HCT116 (cell line): ENCODE results near the gene HOXB13. TPM values are rescaled to one million over a fixed set of nuclear protein-coding genes. Genes with fewer than 3 reads are reported as not detected.

Experiments used
- ATAC-seq: fragments of 200-7000 bp; cut with Tn5 transposase; 2 replicates; pipeline ENCODE4 v1.9.1; 2020; ENCODE audit warnings: mild to moderate bottlenecking, moderate library complexity
- BruUV-seq: library from RNA; stranded (reverse); fragments of 400-500 nt; replicated peaks from 2 replicates; lab custom pipeline; 2021; lab: Mats Ljungman, UMichigan
- CTCF ChIA-PET: fragments of 300-600 bp; sonication (Branson Sonifier 250); formaldehyde crosslinking; loops from one replicate; lab custom pipeline; 2021; ENCODE audit warnings: antibody characterized with exemption; lab: Charles Lee
- POLR2A ChIA-PET: fragments of 300-600, 350-600 bp; sonication (Branson Sonifier 250); formaldehyde crosslinking; loops from one replicate; lab custom pipeline; 2021; ENCODE audit warnings: antibody characterized with exemption; lab: Charles Lee
- RAD21 ChIA-PET, 2 experiments: fragments of 300-600 bp; sonication (Branson Sonifier 250); formaldehyde crosslinking; loops; one replicate each; lab custom pipeline; 2023; ENCODE audit warnings: low total read pairs in 2 of 2; ENCODE audit not compliant: uncharacterized antibody in 2 of 2, unreplicated experiment in 2 of 2, low non-redundant PET in 1 of 2; lab: Charles Lee
- DNase-seq: peaks from one replicate; pipeline ENCODE4 v3.0.0-alpha.2; 2010; ENCODE audit warnings: low read depth, low spot score
- H2AFZ ChIP-seq: fragments of 200-600 bp; shearing (Covaris generic), sonication (generic); 2 replicates; pipeline ENCODE4 v1.6.1; 2017; ENCODE audit warnings: low read depth, mixed run types, mixed read lengths, antibody characterized with exemption, low read length; ENCODE audit not compliant: poor library complexity, severe bottlenecking
- H3K27ac ChIP-seq: 2 replicates; pipeline ENCODE4 v1.5.1; 2012; ENCODE audit warnings: low read depth, low read length
- H3K27me3 ChIP-seq: fragments of 200-600 bp; sonication (generic); 2 replicates; pipeline ENCODE4 v1.6.1; 2016; ENCODE audit warnings: mixed run types, low read length, mixed read lengths; ENCODE audit not compliant: insufficient read depth
- H3K36me3 ChIP-seq, 2 experiments: fragments of 200-500 bp in 1 of 2; fragments of 200-600 bp in 1 of 2; sonication (Bioruptor generic) in 1 of 2; sonication (generic) in 1 of 2; 2 replicates each; pipeline versions ENCODE4 v1.5.1 to v1.6.1; 2014 to 2016; ENCODE audit warnings: low read length in 2 of 2, inconsistent platforms in 1 of 2, mixed read lengths in 1 of 2, mixed run types in 1 of 2; ENCODE audit not compliant: insufficient read depth in 2 of 2, control insufficient read depth in 1 of 2
- H3K4me1 ChIP-seq, 2 experiments: fragments of 200-600 bp in 1 of 2; sonication (generic) in 1 of 2; 2 replicates each; pipeline versions ENCODE4 v1.5.1 to v1.6.1; 2012 to 2017; ENCODE audit warnings: low read length in 2 of 2, inconsistent platforms in 1 of 2, mild to moderate bottlenecking in 1 of 2, mixed read lengths in 1 of 2, mixed run types in 1 of 2, moderate library complexity in 1 of 2; ENCODE audit not compliant: insufficient read depth in 2 of 2, control insufficient read depth in 1 of 2
- H3K4me2 ChIP-seq: fragments of 200-600 bp; sonication (generic); 2 replicates; pipeline ENCODE4 v1.6.1; 2017; ENCODE audit warnings: mixed run types, low read length, mixed read lengths
- H3K4me3 ChIP-seq, 2 experiments: fragments of 200-600 bp in 1 of 2; sonication (generic) in 1 of 2; replicated peaks in 1 of 2; 2 replicates each; pipeline ENCODE4 v1.5.1; 2011 to 2016; ENCODE audit warnings: low read length in 2 of 2, control low read depth in 1 of 2, low read depth in 1 of 2, mild to moderate bottlenecking in 1 of 2, mixed read lengths in 1 of 2, mixed run types in 1 of 2
- H3K79me2 ChIP-seq: fragments of 200-600 bp; sonication (generic); 2 replicates; pipeline ENCODE4 v1.6.1; 2017; ENCODE audit warnings: mild to moderate bottlenecking, mixed run types, low read length, moderate library complexity, mixed read lengths; ENCODE audit not compliant: insufficient read depth
- H3K9ac ChIP-seq: fragments of 200-600 bp; sonication (generic); 2 replicates; pipeline ENCODE4 v1.6.1; 2016; ENCODE audit warnings: low read length, mixed read lengths
- H3K9me2 ChIP-seq: fragments of 200-600 bp; sonication (generic), shearing (Covaris generic); 2 replicates; pipeline ENCODE4 v1.6.1; 2017; ENCODE audit warnings: mixed run types, mild to moderate bottlenecking, moderate library complexity; ENCODE audit not compliant: insufficient read depth
- H3K9me3 ChIP-seq, 2 experiments: fragments of 200-500 bp in 1 of 2; fragments of 200-600 bp in 1 of 2; sonication (Bioruptor generic) in 1 of 2; sonication (generic) in 1 of 2; 2 replicates each; pipeline ENCODE4 v1.6.1; 2014 to 2017; ENCODE audit warnings: low read length in 2 of 2, mixed read lengths in 2 of 2, inconsistent platforms in 1 of 2, low read depth in 1 of 2, mild to moderate bottlenecking in 1 of 2, mixed run types in 1 of 2, moderate library complexity in 1 of 2; ENCODE audit not compliant: control insufficient read depth in 1 of 2, insufficient read depth in 1 of 2
- H4K20me1 ChIP-seq: fragments of 200-600 bp; sonication (generic), shearing (Covaris generic); 2 replicates; pipeline ENCODE4 v1.6.1; 2017; ENCODE audit warnings: mixed run types, mild to moderate bottlenecking, moderate library complexity; ENCODE audit not compliant: insufficient read depth
- CTCF ChIP-seq, 3 experiments: fragments of 200-600 bp in 1 of 3; sonication (generic) in 1 of 3; IDR thresholded peaks in 2 of 3; conservative IDR thresholded peaks in 1 of 3; 2 replicates each; pipeline ENCODE4 v1.5.1; 2012 to 2017; ENCODE audit warnings: low read depth in 2 of 3, low read length in 2 of 3, antibody characterized with exemption in 1 of 3, borderline replicate concordance in 1 of 3, control low read depth in 1 of 3, mild to moderate bottlenecking in 1 of 3, mixed read lengths in 1 of 3, mixed run types in 1 of 3, moderate library complexity in 1 of 3; ENCODE audit not compliant: insufficient read depth in 1 of 3
- EZH2phosphoT487 ChIP-seq: fragments of 200-600 bp; IDR thresholded peaks from 2 replicates; pipeline ENCODE4 v1.6.1; 2018; ENCODE audit warnings: antibody characterized with exemption, borderline replicate concordance
- POLR2A ChIP-seq: IDR thresholded peaks from 2 replicates; pipeline ENCODE4 v1.7.0; 2011; ENCODE audit warnings: borderline replicate concordance; ENCODE audit not compliant: insufficient read depth, insufficient read length; ENCODE audit errors: extremely low read depth
- POLR2AphosphoS5 ChIP-seq: IDR thresholded peaks from 2 replicates; pipeline ENCODE4 v1.6.1; 2011; ENCODE audit warnings: mild to moderate bottlenecking, low read depth, low read length, moderate library complexity
- RAD21 ChIP-seq: IDR thresholded peaks from 2 replicates; pipeline ENCODE4 v1.6.1; 2012; ENCODE audit warnings: low read depth, mild to moderate bottlenecking
- TCF7L2 ChIP-seq: IDR thresholded peaks from 2 replicates; pipeline ENCODE4 v1.7.0; 2011; ENCODE audit warnings: borderline replicate concordance, inconsistent platforms; ENCODE audit not compliant: insufficient read depth, insufficient read length; ENCODE audit errors: extremely low read depth
- intact Hi-C: fragments of 100-400 bp; cut with micrococcal nuclease; formaldehyde crosslinking; loops from 2 replicates; pipeline ENCODE4 v1.10.0; 2022
- total RNA-seq: library from RNA; stranded (reverse); gene quantifications from one replicate; pipeline ENCODE4 v1.2.1, GENCODE V29; 2021; ENCODE audit not compliant: unreplicated experiment

The HOXB13 gene
- total RNA-seq, 1 experiment from 2014 or later: 7.8 TPM

- Histone ChIP-seq H4K20me1 (no peaks in the 10 kb centered on the region), H3K36me3 (no peaks in the 10 kb centered on the region), H3K4me3 (no peak overlapping the region), H2AFZ (no peak overlapping the region), H3K9me2 (no peaks in the 10 kb centered on the region), H3K4me2 (peak overlapping the region; percentile 48; the same call in 1 of the 2 replicates), H3K9me3 (no peaks in the 10 kb centered on the region), H3K4me1 (peaks cover 5 to 21% of the 10 kb centered on the region in 2 experiments; a peak in 3 of 4 replicates), H3K27ac (no peak overlapping the region), H3K27me3 (no peaks in the 10 kb centered on the region), H3K79me2 (no peaks in the 10 kb centered on the region), H3K9ac (no peak overlapping the region)
- peak; percentile 74 for ATAC-seq
- no TSS peak for BruUV-seq
- intact Hi-C loops: loop anchor here (1.0 to 5.0 kb wide), 3 partner anchors 67 to 313 kb away; no protein-coding TSS in a partner anchor
- ChIA-PET POLR2A (interaction anchor here (1.5 to 2.0 kb wide), 2 partner anchors 46 to 154 kb away, joined by 6 to 7 read pairs; no protein-coding TSS in a partner anchor), RAD21 (interaction anchor here (0.6 to 2.2 kb wide), 11 partner anchors 27 to 311 kb away, joined by 3 to 13 read pairs (median 5); no protein-coding TSS in a partner anchor), CTCF (interaction anchor here (0.6 to 6.8 kb wide), 34 partner anchors 9 to 684 kb away, joined by 3 to 97 read pairs (median 5); partner anchors contain the start of genes ATP5MC1 and TTLL6)
- peak; percentile 32 for DNase-seq
- TF ChIP-seq CTCF (IDR thresholded peaks at IDR 0.05 in 2 of 3, conservative IDR thresholded peaks at IDR 0.05 in 1 of 3; ENCODE audit: borderline replicate concordance in 1 of 3, insufficient read depth in 1 of 3, low read depth in 2 of 3, low read length in 2 of 3) (peak; percentile 85 to 90 (median 87)), POLR2A (no peak), TCF7L2 (peak; percentile 83), POLR2AphosphoS5 (no peak), RAD21 (peak; percentile 91), EZH2phosphoT487 (no peak)
Measured at GRCh38 chr17:48724251-48725003, 4.1 kb downstream of the HOXB13 start.
